Astrocyte (in vitro differentiated cells and primary cell): Measurements from ENCODE around the gene CHST11.

ENCODE experiments used
- CTCF ChIP-seq: IDR thresholded peaks from 2 replicates; pipeline ENCODE4 v1.5.1; 2011; ENCODE audit warnings: low read depth, mild to moderate bottlenecking, inconsistent platforms, low read length, moderate library complexity; ENCODE audit not compliant: insufficient read depth
- EZH2 ChIP-seq: IDR thresholded peaks from 2 replicates; pipeline ENCODE4 v1.6.1; 2012; ENCODE audit warnings: mild to moderate bottlenecking, low read length, inconsistent platforms; ENCODE audit not compliant: insufficient read depth

- TF ChIP-seq CTCF = no peak
- TF ChIP-seq EZH2 = no peak
Measured at GRCh38 chr12:104508752-104509446, 52.2 kb downstream of the CHST11 start.
